Glutamatergic neuron (in vitro differentiated cells): ENCODE results near the gene AHNAK. TPM values are rescaled to one million over a fixed set of nuclear protein-coding genes. Genes with fewer than 3 reads are reported as not detected.

Experiments
- DNase-seq: peaks from one replicate; pipeline ENCODE4 v3.0.0; 2022
- H3K27ac Mint-ChIP-seq: one replicate; pipeline ENCODE4 v1.8.0; 2020; ENCODE audit warnings: mild to moderate bottlenecking, mixed read lengths, inconsistent platforms; ENCODE audit not compliant: unreplicated experiment
- H3K27me3 Mint-ChIP-seq: one replicate; pipeline ENCODE4 v1.8.0; 2020; ENCODE audit warnings: mild to moderate bottlenecking, moderate library complexity, mixed read lengths, inconsistent platforms; ENCODE audit not compliant: unreplicated experiment
- H3K36me3 Mint-ChIP-seq: one replicate; pipeline ENCODE4 v1.8.0; 2020; ENCODE audit warnings: mild to moderate bottlenecking, mixed read lengths, inconsistent platforms; ENCODE audit not compliant: unreplicated experiment
- H3K4me1 Mint-ChIP-seq: one replicate; pipeline ENCODE4 v1.8.0; 2020; ENCODE audit warnings: mild to moderate bottlenecking, low read depth, mixed read lengths, inconsistent platforms; ENCODE audit not compliant: unreplicated experiment
- H3K4me3 Mint-ChIP-seq: one replicate; pipeline ENCODE4 v1.8.0; 2020; ENCODE audit warnings: mild to moderate bottlenecking, mixed read lengths, inconsistent platforms; ENCODE audit not compliant: unreplicated experiment
- H3K9me3 Mint-ChIP-seq: one replicate; pipeline ENCODE4 v1.8.0; 2020; ENCODE audit warnings: mild to moderate bottlenecking, moderate library complexity, mixed read lengths, inconsistent platforms; ENCODE audit not compliant: unreplicated experiment
- CTCF ChIP-seq: fragments of 200-600 bp; sonication (generic); IDR thresholded peaks from one replicate; pipeline ENCODE4 v1.5.0; 2021; ENCODE audit not compliant: partially characterized antibody, unreplicated experiment
- total RNA-seq: library from RNA; stranded (reverse); fragmentation: NEBNext Ultra II Directional; extraction: Animal tissue kit (Norgen Biotek cat#: 25700); gene quantifications from one replicate; pipeline ENCODE4 v1.2.1, GENCODE V29; 2021; ENCODE audit not compliant: unreplicated experiment

The AHNAK gene
- total RNA-seq, 1 donor from 2014 or later, result 4.5 TPM

DNA sequence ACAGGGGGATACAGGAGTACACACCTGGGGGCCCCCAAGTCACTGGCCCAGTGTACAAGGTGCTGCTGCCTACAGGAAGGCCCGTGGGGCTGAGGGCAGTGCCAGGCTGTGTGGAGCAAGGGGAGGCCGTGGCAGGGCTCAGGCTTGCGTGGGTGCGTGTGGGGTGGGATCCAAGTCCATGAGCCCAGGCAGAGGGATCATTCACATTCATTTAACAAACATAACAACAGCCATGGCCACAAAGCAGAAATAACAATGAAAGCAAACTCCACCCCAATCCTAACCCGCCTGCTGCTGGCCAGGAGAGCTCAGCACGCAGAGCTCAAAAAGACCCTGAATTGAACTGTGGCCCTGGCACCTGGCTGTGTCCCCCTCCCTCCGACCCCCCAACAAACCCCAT is 144.8 kb downstream of the AHNAK start:
- Mint-ChIP-seq H3K4me3 (no peak overlapping the region), H3K4me1 (peaks cover 31% of the 10 kb centered on the region), H3K27ac (no peak overlapping the region), H3K27me3 (peaks cover 5% of the 10 kb centered on the region), H3K36me3 (no peaks in the 10 kb centered on the region), H3K9me3 (peaks cover 6% of the 10 kb centered on the region)
- no peak for TF ChIP-seq CTCF
- DNase-seq, result no peak

GRCh38 chr11:62401356-62401755 is 145.2 kb downstream of the AHNAK start:
- DNase-seq, result no peak
- Mint-ChIP-seq H3K4me3 (no peak overlapping the region), H3K36me3 (no peaks in the 10 kb centered on the region), H3K9me3 (peaks cover 6% of the 10 kb centered on the region), H3K4me1 (peaks cover 34% of the 10 kb centered on the region), H3K27me3 (peaks cover 5% of the 10 kb centered on the region), H3K27ac (no peak overlapping the region)
- no peak for TF ChIP-seq CTCF

GRCh38 chr11:62400760-62401159 is 145.8 kb downstream of the AHNAK start:
- no peak overlapping the region for H3K4me3 Mint-ChIP-seq
- H3K9me3 Mint-ChIP-seq, result peaks cover 6% of the 10 kb centered on the region
- no peak for TF ChIP-seq CTCF
- peak overlapping the region; percentile 12 for H3K27ac Mint-ChIP-seq
- H3K27me3 Mint-ChIP-seq, result peaks cover 7% of the 10 kb centered on the region
- H3K36me3 Mint-ChIP-seq, result no peaks in the 10 kb centered on the region
- no peak for DNase-seq
- H3K4me1 Mint-ChIP-seq, result peaks cover 34% of the 10 kb centered on the region

- Mint-ChIP-seq H3K4me1 (peaks cover 33% of the 10 kb centered on the region), H3K36me3 (no peaks in the 10 kb centered on the region), H3K4me3 (no peak overlapping the region), H3K9me3 (peaks cover 6% of the 10 kb centered on the region), H3K27ac (no peak overlapping the region), H3K27me3 (peaks cover 7% of the 10 kb centered on the region)
- no peak for TF ChIP-seq CTCF
- no peak for DNase-seq
These were observed 146.3 kb downstream of the AHNAK start for GRCh38 chr11:62400281-62400680.

GRCh38 chr11:62399878-62400266 is 146.7 kb downstream of the AHNAK start:
- Mint-ChIP-seq H3K9me3 (peaks cover 7% of the 10 kb centered on the region), H3K4me1 (peaks cover 37% of the 10 kb centered on the region), H3K27me3 (peaks cover 7% of the 10 kb centered on the region), H3K4me3 (no peak overlapping the region), H3K27ac (no peak overlapping the region), H3K36me3 (no peaks in the 10 kb centered on the region)
- no peak for DNase-seq
- TF ChIP-seq CTCF, result no peak
